ENCODE results near the gene NBPF11.
"Not testable (repeated sequence)": the region's sequence is repeated elsewhere in the genome, so short reads cannot be mapped to it uniquely, and the experiment has no call there.

- TF ChIP-seq CTCF (IDR thresholded peaks at IDR 0.05); POLR2A (IDR thresholded peaks at IDR 0.05); POLR2AphosphoS5 (IDR thresholded peaks at IDR 0.05); EP300 (IDR thresholded peaks at IDR 0.05; ENCODE audit: low read depth): not testable (repeated sequence)
Measured at GRCh38 chr1:148078090-148078489, 74.0 kb downstream of the NBPF11 start.

Data from transverse colon (tissue), 4 donors.